WTC11 (cell line): ENCODE results near the gene TBC1D1. TPM values are rescaled to one million over a fixed set of nuclear protein-coding genes. Genes with fewer than 3 reads are reported as not detected.

Experiments used
- ATAC-seq: fragments of 200-7000 bp; cut with Tn5 transposase; 2 replicates; pipeline ENCODE4 v1.10.0; 2021; ENCODE audit warnings: mild to moderate bottlenecking, moderate library complexity
- CTCF ChIA-PET: fragments of 300-600 bp; sonication (Branson Sonifier 250); formaldehyde crosslinking; loops from one replicate; lab custom pipeline; 2021; ENCODE audit warnings: antibody characterized with exemption; lab: Charles Lee
- POLR2A ChIA-PET: fragments of 350-600 bp; sonication (Branson Sonifier 250); formaldehyde crosslinking; loops from one replicate; lab custom pipeline; 2021; ENCODE audit warnings: antibody characterized with exemption; lab: Charles Lee
- DNase-seq: peaks from one replicate; pipeline ENCODE4 v3.0.0; 2021; ENCODE audit warnings: low spot score
- H3K27ac Mint-ChIP-seq: 2 replicates; pipeline ENCODE4 v1.8.0; 2021; ENCODE audit warnings: mixed read lengths
- H3K27me3 Mint-ChIP-seq: 2 replicates; pipeline ENCODE4 v1.8.0; 2021; ENCODE audit warnings: low read depth, mild to moderate bottlenecking, moderate library complexity, mixed read lengths
- H3K36me3 Mint-ChIP-seq: 2 replicates; pipeline ENCODE4 v1.8.0; 2021; ENCODE audit warnings: mixed read lengths
- H3K4me1 Mint-ChIP-seq: 2 replicates; pipeline ENCODE4 v1.8.0; 2022; ENCODE audit warnings: mixed read lengths
- H3K4me3 Mint-ChIP-seq: 2 replicates; pipeline ENCODE4 v1.8.0; 2021; ENCODE audit warnings: mild to moderate bottlenecking, moderate library complexity, mixed read lengths
- H3K9me3 Mint-ChIP-seq: 2 replicates; pipeline ENCODE4 v1.8.0; 2021; ENCODE audit warnings: mixed read lengths
- FOXK1 ChIP-seq: sonication (generic); formaldehyde crosslinking; IDR thresholded peaks from 2 replicates; pipeline ENCODE4 v1.8.0; 2022; ENCODE audit warnings: mild to moderate bottlenecking, moderate library complexity, missing genetic modification reagents
- GRHL2 ChIP-seq: fragments of 250-450 bp; sonication (Bioruptor Pico); IDR thresholded peaks from 2 replicates; pipeline ENCODE4 v1.8.0; 2022; ENCODE audit warnings: mild to moderate bottlenecking, moderate library complexity; ENCODE audit not compliant: insufficient replicate concordance, severe bottlenecking
- HMGA2 ChIP-seq: fragments of 250-450 bp; sonication (Bioruptor Pico); IDR thresholded peaks from 2 replicates; pipeline ENCODE4 v1.4.0; 2021; ENCODE audit warnings: mild to moderate bottlenecking, moderate library complexity
- JAZF1 ChIP-seq: fragments of 250-450 bp; sonication (Bioruptor Pico); IDR thresholded peaks from 2 replicates; pipeline ENCODE4 v1.9.0; 2021; ENCODE audit warnings: moderate library complexity, mild to moderate bottlenecking, inconsistent platforms
- MXD4 ChIP-seq: fragments of 250-450 bp; sonication (Bioruptor Pico); IDR thresholded peaks from 2 replicates; pipeline ENCODE4 v1.8.0; 2021; ENCODE audit warnings: mild to moderate bottlenecking, moderate library complexity, borderline replicate concordance
- NFATC4 ChIP-seq: fragments of 250-450 bp; sonication (Bioruptor Pico); IDR thresholded peaks from 2 replicates; pipeline ENCODE4 v1.9.0; 2021; ENCODE audit warnings: mild to moderate bottlenecking
- NR2C2 ChIP-seq: sonication (generic); formaldehyde crosslinking; IDR thresholded peaks from 2 replicates; pipeline ENCODE4 v1.8.0; 2022; ENCODE audit warnings: mild to moderate bottlenecking, missing genetic modification reagents
- RELA ChIP-seq: sonication (generic); formaldehyde crosslinking; IDR thresholded peaks from 2 replicates; pipeline ENCODE4 v1.8.1; 2022; ENCODE audit warnings: missing genetic modification reagents, mild to moderate bottlenecking, borderline replicate concordance
- SOX15 ChIP-seq: fragments of 250-450 bp; sonication (Bioruptor Pico); IDR thresholded peaks from 2 replicates; pipeline ENCODE4 v1.9.0; 2021; ENCODE audit warnings: mild to moderate bottlenecking
- TCF7 ChIP-seq: sonication (generic); formaldehyde crosslinking; IDR thresholded peaks from 2 replicates; pipeline ENCODE4 v1.8.0; 2022; ENCODE audit warnings: mild to moderate bottlenecking, low read depth, missing genetic modification reagents, moderate library complexity
- TEAD1 ChIP-seq: sonication (generic); formaldehyde crosslinking; IDR thresholded peaks from 2 replicates; pipeline ENCODE4 v1.8.0; 2022; ENCODE audit warnings: mild to moderate bottlenecking, missing genetic modification reagents
- ZNF219 ChIP-seq: sonication (generic); formaldehyde crosslinking; IDR thresholded peaks from 2 replicates; pipeline ENCODE4 v1.8.0; 2023; ENCODE audit warnings: missing genetic modification reagents, mild to moderate bottlenecking, borderline replicate concordance
- total RNA-seq: library from RNA; stranded (reverse); gene quantifications from 3 replicates; pipeline ENCODE4 v1.2.3, GENCODE V29; 2021
- TF ChIP-seq, protein P1 (sequence below): fragments of 200-600 bp; IDR thresholded peaks from 2 replicates; pipeline ENCODE4 v1.8.0; 2022; ENCODE audit warnings: antibody characterized with exemption
- TF ChIP-seq, protein P2 (sequence below): fragments of 250-450 bp; sonication (Bioruptor Pico); IDR thresholded peaks from 2 replicates; pipeline ENCODE4 v1.9.0; 2021; ENCODE audit warnings: mild to moderate bottlenecking, borderline replicate concordance
- TF ChIP-seq, protein P3 (sequence below): sonication (generic); formaldehyde crosslinking; IDR thresholded peaks from 2 replicates; pipeline ENCODE4 v1.8.0; 2022; ENCODE audit warnings: mild to moderate bottlenecking, missing genetic modification reagents
- TF ChIP-seq, protein P4 (sequence below): sonication (generic); formaldehyde crosslinking; conservative IDR thresholded peaks from 2 replicates; pipeline ENCODE4 v1.8.1; 2023; ENCODE audit warnings: mild to moderate bottlenecking, low read depth, missing genetic modification reagents, moderate library complexity
- TF ChIP-seq, protein P5 (sequence below): sonication (generic); formaldehyde crosslinking; IDR thresholded peaks from 2 replicates; pipeline ENCODE4 v1.8.0; 2023; ENCODE audit warnings: mild to moderate bottlenecking, missing genetic modification reagents
- TF ChIP-seq, protein P6 (sequence below): sonication (generic); formaldehyde crosslinking; IDR thresholded peaks from 2 replicates; pipeline ENCODE4 v1.8.0; 2022; ENCODE audit warnings: mild to moderate bottlenecking, missing genetic modification reagents

Gene TBC1D1
- total RNA-seq, 1 experiment from 2014 or later, result 134 TPM

DNA sequence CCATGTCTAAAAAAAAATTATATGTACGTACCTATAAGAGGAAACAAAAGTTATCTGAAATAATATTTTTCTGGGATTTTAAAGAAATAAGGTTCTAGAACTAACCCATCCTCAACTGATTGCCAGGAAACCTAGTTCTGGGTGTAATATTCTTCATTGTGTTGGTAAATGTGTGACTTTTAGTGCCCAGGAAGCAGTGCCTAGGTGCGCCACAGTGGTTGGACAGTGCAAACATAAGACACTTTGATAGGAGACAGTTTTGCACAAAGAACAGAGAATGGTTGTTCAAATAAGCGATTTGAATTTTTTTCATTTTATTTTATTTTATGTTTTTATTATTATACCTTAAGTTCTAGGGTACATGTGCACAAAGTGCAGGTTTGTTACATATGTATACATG is 47.3 kb downstream of the TBC1D1 start:
- ChIA-PET CTCF (no interaction called here), POLR2A (no interaction called here)
- Mint-ChIP-seq H3K4me3 (no peak overlapping the region), H3K4me1 (no peaks in the 10 kb centered on the region), H3K27me3 (no peaks in the 10 kb centered on the region), H3K9me3 (peaks cover 11% of the 10 kb centered on the region), H3K36me3 (no peaks in the 10 kb centered on the region), H3K27ac (no peak overlapping the region)
- ATAC-seq, result no peak
- TF ChIP-seq NFATC4 (CRISPR knock-in tag) (no peak), GRHL2 (CRISPR knock-in tag) (no peak), FOXK1 (CRISPR knock-in tag) (no peak), ZNF219 (CRISPR knock-in tag) (no peak), RELA (CRISPR knock-in tag) (no peak), TCF7 (CRISPR knock-in tag) (no peak), SOX15 (CRISPR knock-in tag) (no peak), MXD4 (CRISPR knock-in tag) (no peak), TEAD1 (CRISPR knock-in tag) (no peak), NR2C2 (CRISPR knock-in tag) (no peak)
- TF ChIP-seq, protein P1, sequence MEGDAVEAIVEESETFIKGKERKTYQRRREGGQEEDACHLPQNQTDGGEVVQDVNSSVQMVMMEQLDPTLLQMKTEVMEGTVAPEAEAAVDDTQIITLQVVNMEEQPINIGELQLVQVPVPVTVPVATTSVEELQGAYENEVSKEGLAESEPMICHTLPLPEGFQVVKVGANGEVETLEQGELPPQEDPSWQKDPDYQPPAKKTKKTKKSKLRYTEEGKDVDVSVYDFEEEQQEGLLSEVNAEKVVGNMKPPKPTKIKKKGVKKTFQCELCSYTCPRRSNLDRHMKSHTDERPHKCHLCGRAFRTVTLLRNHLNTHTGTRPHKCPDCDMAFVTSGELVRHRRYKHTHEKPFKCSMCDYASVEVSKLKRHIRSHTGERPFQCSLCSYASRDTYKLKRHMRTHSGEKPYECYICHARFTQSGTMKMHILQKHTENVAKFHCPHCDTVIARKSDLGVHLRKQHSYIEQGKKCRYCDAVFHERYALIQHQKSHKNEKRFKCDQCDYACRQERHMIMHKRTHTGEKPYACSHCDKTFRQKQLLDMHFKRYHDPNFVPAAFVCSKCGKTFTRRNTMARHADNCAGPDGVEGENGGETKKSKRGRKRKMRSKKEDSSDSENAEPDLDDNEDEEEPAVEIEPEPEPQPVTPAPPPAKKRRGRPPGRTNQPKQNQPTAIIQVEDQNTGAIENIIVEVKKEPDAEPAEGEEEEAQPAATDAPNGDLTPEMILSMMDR, result no peak
- TF ChIP-seq, protein P2, sequence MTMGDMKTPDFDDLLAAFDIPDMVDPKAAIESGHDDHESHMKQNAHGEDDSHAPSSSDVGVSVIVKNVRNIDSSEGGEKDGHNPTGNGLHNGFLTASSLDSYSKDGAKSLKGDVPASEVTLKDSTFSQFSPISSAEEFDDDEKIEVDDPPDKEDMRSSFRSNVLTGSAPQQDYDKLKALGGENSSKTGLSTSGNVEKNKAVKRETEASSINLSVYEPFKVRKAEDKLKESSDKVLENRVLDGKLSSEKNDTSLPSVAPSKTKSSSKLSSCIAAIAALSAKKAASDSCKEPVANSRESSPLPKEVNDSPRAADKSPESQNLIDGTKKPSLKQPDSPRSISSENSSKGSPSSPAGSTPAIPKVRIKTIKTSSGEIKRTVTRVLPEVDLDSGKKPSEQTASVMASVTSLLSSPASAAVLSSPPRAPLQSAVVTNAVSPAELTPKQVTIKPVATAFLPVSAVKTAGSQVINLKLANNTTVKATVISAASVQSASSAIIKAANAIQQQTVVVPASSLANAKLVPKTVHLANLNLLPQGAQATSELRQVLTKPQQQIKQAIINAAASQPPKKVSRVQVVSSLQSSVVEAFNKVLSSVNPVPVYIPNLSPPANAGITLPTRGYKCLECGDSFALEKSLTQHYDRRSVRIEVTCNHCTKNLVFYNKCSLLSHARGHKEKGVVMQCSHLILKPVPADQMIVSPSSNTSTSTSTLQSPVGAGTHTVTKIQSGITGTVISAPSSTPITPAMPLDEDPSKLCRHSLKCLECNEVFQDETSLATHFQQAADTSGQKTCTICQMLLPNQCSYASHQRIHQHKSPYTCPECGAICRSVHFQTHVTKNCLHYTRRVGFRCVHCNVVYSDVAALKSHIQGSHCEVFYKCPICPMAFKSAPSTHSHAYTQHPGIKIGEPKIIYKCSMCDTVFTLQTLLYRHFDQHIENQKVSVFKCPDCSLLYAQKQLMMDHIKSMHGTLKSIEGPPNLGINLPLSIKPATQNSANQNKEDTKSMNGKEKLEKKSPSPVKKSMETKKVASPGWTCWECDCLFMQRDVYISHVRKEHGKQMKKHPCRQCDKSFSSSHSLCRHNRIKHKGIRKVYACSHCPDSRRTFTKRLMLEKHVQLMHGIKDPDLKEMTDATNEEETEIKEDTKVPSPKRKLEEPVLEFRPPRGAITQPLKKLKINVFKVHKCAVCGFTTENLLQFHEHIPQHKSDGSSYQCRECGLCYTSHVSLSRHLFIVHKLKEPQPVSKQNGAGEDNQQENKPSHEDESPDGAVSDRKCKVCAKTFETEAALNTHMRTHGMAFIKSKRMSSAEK (CRISPR knock-in tag), result no peak
- TF ChIP-seq, protein P3, sequence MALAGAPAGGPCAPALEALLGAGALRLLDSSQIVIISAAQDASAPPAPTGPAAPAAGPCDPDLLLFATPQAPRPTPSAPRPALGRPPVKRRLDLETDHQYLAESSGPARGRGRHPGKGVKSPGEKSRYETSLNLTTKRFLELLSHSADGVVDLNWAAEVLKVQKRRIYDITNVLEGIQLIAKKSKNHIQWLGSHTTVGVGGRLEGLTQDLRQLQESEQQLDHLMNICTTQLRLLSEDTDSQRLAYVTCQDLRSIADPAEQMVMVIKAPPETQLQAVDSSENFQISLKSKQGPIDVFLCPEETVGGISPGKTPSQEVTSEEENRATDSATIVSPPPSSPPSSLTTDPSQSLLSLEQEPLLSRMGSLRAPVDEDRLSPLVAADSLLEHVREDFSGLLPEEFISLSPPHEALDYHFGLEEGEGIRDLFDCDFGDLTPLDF (CRISPR knock-in tag), result no peak
- TF ChIP-seq, protein P4, sequence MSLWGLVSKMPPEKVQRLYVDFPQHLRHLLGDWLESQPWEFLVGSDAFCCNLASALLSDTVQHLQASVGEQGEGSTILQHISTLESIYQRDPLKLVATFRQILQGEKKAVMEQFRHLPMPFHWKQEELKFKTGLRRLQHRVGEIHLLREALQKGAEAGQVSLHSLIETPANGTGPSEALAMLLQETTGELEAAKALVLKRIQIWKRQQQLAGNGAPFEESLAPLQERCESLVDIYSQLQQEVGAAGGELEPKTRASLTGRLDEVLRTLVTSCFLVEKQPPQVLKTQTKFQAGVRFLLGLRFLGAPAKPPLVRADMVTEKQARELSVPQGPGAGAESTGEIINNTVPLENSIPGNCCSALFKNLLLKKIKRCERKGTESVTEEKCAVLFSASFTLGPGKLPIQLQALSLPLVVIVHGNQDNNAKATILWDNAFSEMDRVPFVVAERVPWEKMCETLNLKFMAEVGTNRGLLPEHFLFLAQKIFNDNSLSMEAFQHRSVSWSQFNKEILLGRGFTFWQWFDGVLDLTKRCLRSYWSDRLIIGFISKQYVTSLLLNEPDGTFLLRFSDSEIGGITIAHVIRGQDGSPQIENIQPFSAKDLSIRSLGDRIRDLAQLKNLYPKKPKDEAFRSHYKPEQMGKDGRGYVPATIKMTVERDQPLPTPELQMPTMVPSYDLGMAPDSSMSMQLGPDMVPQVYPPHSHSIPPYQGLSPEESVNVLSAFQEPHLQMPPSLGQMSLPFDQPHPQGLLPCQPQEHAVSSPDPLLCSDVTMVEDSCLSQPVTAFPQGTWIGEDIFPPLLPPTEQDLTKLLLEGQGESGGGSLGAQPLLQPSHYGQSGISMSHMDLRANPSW (CRISPR knock-in tag), result no peak
- DNase-seq, result no peak

DNA sequence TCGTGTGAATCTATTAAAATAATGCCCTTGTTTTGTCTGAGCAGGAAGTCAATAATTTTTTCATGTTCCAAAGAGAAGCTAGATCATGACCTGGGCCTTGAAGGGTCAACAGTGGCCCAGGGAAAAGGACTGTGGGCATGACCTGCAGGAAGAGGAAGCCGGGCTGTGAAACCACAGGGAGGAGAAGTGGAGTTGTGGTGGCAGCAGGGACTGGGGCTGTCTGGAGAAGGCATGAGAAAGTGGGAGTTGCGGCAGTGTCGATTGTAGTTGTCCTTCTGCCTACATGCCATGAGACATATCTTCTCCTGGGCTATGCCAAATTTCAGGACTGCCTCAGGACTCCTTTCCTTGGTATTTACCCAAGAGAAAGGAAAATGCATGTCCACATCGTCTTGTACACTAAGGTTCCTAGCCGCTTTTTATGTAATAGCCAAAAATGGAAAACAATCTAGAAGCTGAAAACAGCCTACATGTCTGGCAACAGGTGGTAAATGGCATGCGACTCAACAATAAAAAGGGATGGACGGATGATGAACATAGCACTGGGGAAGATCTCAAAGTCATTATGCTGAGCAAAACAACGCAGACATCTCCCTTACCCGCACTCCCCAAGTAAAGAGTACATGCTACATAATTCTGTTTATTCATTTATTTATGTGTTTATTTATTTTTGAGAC is 55.8 kb downstream of the TBC1D1 start:
- CTCF ChIA-PET, result no interaction called here
- peaks cover 4% of the 10 kb centered on the region for H3K9me3 Mint-ChIP-seq
- DNase-seq (no peak), ATAC-seq (no peak)
- H3K36me3 Mint-ChIP-seq, result no peaks in the 10 kb centered on the region
- H3K4me1 Mint-ChIP-seq, result peaks cover 3% of the 10 kb centered on the region; the same call in 1 of the 2 replicates
- H3K27ac Mint-ChIP-seq, result no peak overlapping the region
- POLR2A ChIA-PET, result no interaction called here
- H3K4me3 Mint-ChIP-seq, result no peak overlapping the region
- H3K27me3 Mint-ChIP-seq, result no peaks in the 10 kb centered on the region
- TF ChIP-seq, protein P4 (CRISPR knock-in tag), result no peak
- TF ChIP-seq JAZF1 (CRISPR knock-in tag), result no peak
- no peak for TF ChIP-seq NFATC4 (CRISPR knock-in tag)
- TF ChIP-seq, protein P5, sequence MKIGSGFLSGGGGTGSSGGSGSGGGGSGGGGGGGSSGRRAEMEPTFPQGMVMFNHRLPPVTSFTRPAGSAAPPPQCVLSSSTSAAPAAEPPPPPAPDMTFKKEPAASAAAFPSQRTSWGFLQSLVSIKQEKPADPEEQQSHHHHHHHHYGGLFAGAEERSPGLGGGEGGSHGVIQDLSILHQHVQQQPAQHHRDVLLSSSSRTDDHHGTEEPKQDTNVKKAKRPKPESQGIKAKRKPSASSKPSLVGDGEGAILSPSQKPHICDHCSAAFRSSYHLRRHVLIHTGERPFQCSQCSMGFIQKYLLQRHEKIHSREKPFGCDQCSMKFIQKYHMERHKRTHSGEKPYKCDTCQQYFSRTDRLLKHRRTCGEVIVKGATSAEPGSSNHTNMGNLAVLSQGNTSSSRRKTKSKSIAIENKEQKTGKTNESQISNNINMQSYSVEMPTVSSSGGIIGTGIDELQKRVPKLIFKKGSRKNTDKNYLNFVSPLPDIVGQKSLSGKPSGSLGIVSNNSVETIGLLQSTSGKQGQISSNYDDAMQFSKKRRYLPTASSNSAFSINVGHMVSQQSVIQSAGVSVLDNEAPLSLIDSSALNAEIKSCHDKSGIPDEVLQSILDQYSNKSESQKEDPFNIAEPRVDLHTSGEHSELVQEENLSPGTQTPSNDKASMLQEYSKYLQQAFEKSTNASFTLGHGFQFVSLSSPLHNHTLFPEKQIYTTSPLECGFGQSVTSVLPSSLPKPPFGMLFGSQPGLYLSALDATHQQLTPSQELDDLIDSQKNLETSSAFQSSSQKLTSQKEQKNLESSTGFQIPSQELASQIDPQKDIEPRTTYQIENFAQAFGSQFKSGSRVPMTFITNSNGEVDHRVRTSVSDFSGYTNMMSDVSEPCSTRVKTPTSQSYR (CRISPR knock-in tag), result no peak
- TF ChIP-seq HMGA2 (CRISPR knock-in tag), result no peak
- TF ChIP-seq, protein P6, sequence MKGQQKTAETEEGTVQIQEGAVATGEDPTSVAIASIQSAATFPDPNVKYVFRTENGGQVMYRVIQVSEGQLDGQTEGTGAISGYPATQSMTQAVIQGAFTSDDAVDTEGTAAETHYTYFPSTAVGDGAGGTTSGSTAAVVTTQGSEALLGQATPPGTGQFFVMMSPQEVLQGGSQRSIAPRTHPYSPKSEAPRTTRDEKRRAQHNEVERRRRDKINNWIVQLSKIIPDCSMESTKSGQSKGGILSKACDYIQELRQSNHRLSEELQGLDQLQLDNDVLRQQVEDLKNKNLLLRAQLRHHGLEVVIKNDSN (CRISPR knock-in tag), result no peak
